Gastrocnemius medialis (tissue), 4 donors: ENCODE results near the gene PTGDR. TPM values are rescaled to one million over a fixed set of nuclear protein-coding genes. Genes with fewer than 3 reads are reported as not detected.

Experiments used
- ATAC-seq, 2 donors: fragments of 150-250 bp; one replicate each; pipeline ENCODE4 v1.9.1; 2016
- DNase-seq, 2 donors: peaks; one replicate each; pipeline ENCODE4 v3.0.0-alpha.2; 2019
- H3K27ac ChIP-seq, 4 donors: fragments of 200-600 bp; sonication (generic); 1 replicate in 1 of 4; 2 replicates in 3 of 4; pipeline ENCODE4 v1.5.1; 2016 to 2018; ENCODE audit warnings: mild to moderate bottlenecking in 2 of 4, moderate library complexity in 1 of 4
- H3K27me3 ChIP-seq, 3 donors: fragments of 200-600 bp; sonication (generic) in 2 of 3; 1 replicate in 1 of 3; 2 replicates in 2 of 3; pipeline versions ENCODE4 v1.5.1 to v1.6.0; 2016 to 2019; ENCODE audit warnings: mild to moderate bottlenecking in 1 of 3, moderate library complexity in 1 of 3
- H3K36me3 ChIP-seq, 2 donors: fragments of 200-600 bp; sonication (generic) in 1 of 2; one replicate each; pipeline ENCODE4 v1.5.1; 2017 to 2018
- H3K4me1 ChIP-seq, 2 donors: fragments of 200-600 bp; sonication (generic) in 1 of 2; one replicate each; pipeline ENCODE4 v1.5.1; 2016 to 2017; ENCODE audit warnings: mild to moderate bottlenecking in 2 of 2
- H3K4me3 ChIP-seq, 4 donors: fragments of 200-600 bp; sonication (generic) in 3 of 4; 1 replicate in 1 of 4; 2 replicates in 3 of 4; pipeline ENCODE4 v1.5.1; 2016 to 2019; ENCODE audit warnings: mild to moderate bottlenecking in 2 of 4
- H3K9me3 ChIP-seq, 3 donors: fragments of 200-600 bp; sonication (generic) in 2 of 3; 1 replicate in 1 of 3; 2 replicates in 2 of 3; pipeline ENCODE4 v1.5.1; 2016 to 2019
- CTCF ChIP-seq, 5 experiments: fragments of 450-650 bp in 3 of 5; fragments of 200-600 bp in 2 of 5; sonication (generic) in 2 of 5; IDR thresholded peaks in 4 of 5; conservative IDR thresholded peaks in 1 of 5; 1 replicate in 4 of 5; 2 replicates in 1 of 5; pipeline ENCODE4 v1.5.1; 2016 to 2019; ENCODE audit warnings: antibody characterized with exemption in 5 of 5, mild to moderate bottlenecking in 3 of 5, moderate library complexity in 3 of 5
- POLR2A ChIP-seq, 2 donors: fragments of 450-650 bp; IDR thresholded peaks; one replicate each; pipeline ENCODE4 v1.6.1; 2017; ENCODE audit warnings: antibody characterized with exemption in 2 of 2, mild to moderate bottlenecking in 2 of 2, moderate library complexity in 2 of 2
- in situ Hi-C, 4 donors: fragments of 200-750 bp; cut with MboI; loops; one replicate each; pipeline versions ENCODE4 v1.15.0 to v1.8.0; 2017; ENCODE audit warnings: low sequenced_read_pairs in 4 of 4
- intact Hi-C: fragments of 100-400 bp; cut with DNase I; formaldehyde crosslinking; loops from one replicate; pipeline ENCODE4 v1.15.1; 2023; ENCODE audit warnings: low total_unique reads
- total RNA-seq, 4 donors: library from RNA; depleted of rRNA; stranded (reverse); fragments of >200 nt; gene quantifications; one replicate each; pipeline versions ENCODE4 v1.1.0 to v1.2.3, GENCODE V29; 2016

PTGDR gene
- total RNA-seq, 4 donors from 2014 or later: 0.25 to 0.84 TPM; not detected in 2

- in situ Hi-C loops (no loop called here), intact Hi-C loops (no loop called here)
- Histone ChIP-seq H3K4me1 (no peaks in the 10 kb centered on the region), H3K27ac (no peak overlapping the region), H3K36me3 (no peaks in the 10 kb centered on the region), H3K9me3 (no peaks in the 10 kb centered on the region), H3K4me3 (no peak overlapping the region), H3K27me3 (no peaks in the 10 kb centered on the region)
- no peak for DNase-seq
- ATAC-seq: no peak
- TF ChIP-seq POLR2A (IDR thresholded peaks at IDR 0.05): no peak
- no peak for TF ChIP-seq CTCF (IDR thresholded peaks at IDR 0.05 in 4 of 5, conservative IDR thresholded peaks at IDR 0.05 in 1 of 5)
Observed at GRCh38 chr14:52248057-52248456, 19.4 kb upstream of the PTGDR start.

DNA sequence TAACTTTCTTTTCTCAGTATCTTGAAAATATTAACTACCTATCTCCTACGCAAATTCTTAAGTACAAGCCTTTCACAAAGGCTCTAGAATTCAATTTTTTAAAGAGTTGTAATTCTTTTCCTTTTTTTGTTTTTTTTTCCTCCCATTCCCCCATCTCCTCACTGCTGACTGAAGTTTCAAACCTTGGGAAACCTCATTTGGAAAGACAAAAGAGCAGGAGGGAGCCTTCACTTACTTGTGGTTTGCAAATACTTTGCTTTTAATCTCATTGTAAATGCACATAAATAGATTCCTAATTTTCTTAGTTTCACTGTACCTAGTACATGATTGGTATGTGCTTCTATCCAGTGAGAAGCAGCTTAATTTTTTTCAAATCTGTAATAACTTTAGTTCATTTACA is 15.8 kb upstream of the PTGDR start:
- in situ Hi-C loops (no loop called here), intact Hi-C loops (no loop called here)
- ATAC-seq: no peak
- H3K4me1 ChIP-seq: no peaks in the 10 kb centered on the region
- no peaks in the 10 kb centered on the region for H3K27me3 ChIP-seq
- H3K9me3 ChIP-seq: no peaks in the 10 kb centered on the region
- TF ChIP-seq POLR2A (IDR thresholded peaks at IDR 0.05) (no peak), CTCF (IDR thresholded peaks at IDR 0.05 in 4 of 5, conservative IDR thresholded peaks at IDR 0.05 in 1 of 5) (no peak)
- no peaks in the 10 kb centered on the region for H3K36me3 ChIP-seq
- DNase-seq: no peak
- H3K4me3 ChIP-seq: no peak overlapping the region
- no peak overlapping the region for H3K27ac ChIP-seq

DNA sequence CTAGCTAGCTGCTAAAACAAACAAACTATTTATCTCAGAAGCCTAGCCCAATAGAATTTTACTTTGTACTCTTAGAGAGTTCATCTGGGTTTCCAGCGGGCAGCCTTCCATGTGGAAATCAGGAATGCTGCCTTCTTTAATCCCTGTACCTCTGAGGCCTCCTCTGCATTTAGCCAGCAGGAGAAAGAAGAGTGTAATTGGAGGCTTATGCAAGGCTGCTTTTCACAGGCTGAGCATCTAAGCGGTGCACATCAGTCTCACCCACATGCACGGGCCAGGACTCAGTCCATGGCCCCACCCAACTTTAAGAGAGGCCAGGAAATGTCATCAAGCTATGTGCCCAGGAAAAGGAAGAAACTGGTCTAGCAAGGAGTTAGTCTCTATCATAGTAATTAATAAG is 14.0 kb upstream of the PTGDR start:
- intact Hi-C loops (no loop called here), in situ Hi-C loops (no loop called here)
- TF ChIP-seq POLR2A (IDR thresholded peaks at IDR 0.05): no peak
- TF ChIP-seq CTCF (IDR thresholded peaks at IDR 0.05 in 4 of 5, conservative IDR thresholded peaks at IDR 0.05 in 1 of 5): no peak
- H3K4me3 ChIP-seq: no peak overlapping the region
- no peaks in the 10 kb centered on the region for H3K9me3 ChIP-seq
- no peak for DNase-seq
- H3K36me3 ChIP-seq: no peaks in the 10 kb centered on the region
- ATAC-seq: no peak
- H3K27ac ChIP-seq: no peak overlapping the region
- no peaks in the 10 kb centered on the region for H3K27me3 ChIP-seq
- no peaks in the 10 kb centered on the region for H3K4me1 ChIP-seq

GRCh38 chr14:52254086-52254485 is 13.4 kb upstream of the PTGDR start:
- intact Hi-C loops: no loop called here

More at GRCh38 chr14:52254086-52254485, 13.4 kb upstream of the PTGDR start:
- in situ Hi-C loops: no loop called here
- no peak for ATAC-seq
- H3K27me3 ChIP-seq: no peaks in the 10 kb centered on the region
- no peak for DNase-seq
- TF ChIP-seq POLR2A (IDR thresholded peaks at IDR 0.05) (no peak), CTCF (IDR thresholded peaks at IDR 0.05 in 4 of 5, conservative IDR thresholded peaks at IDR 0.05 in 1 of 5) (no peak)
- H3K4me1 ChIP-seq: no peaks in the 10 kb centered on the region
- H3K9me3 ChIP-seq: no peaks in the 10 kb centered on the region
- H3K27ac ChIP-seq: no peak overlapping the region
- H3K4me3 ChIP-seq: no peak overlapping the region
- no peaks in the 10 kb centered on the region for H3K36me3 ChIP-seq
